GM08714 (cell line): ENCODE results near the gene ZDHHC19.
"Not testable (repeated sequence)": the region's sequence is repeated elsewhere in the genome, so short reads cannot be mapped to it uniquely, and the experiment has no call there.

Source experiments
- H3K4me3 ChIP-seq: fragments of 200-500 bp; sonication (Bioruptor generic); 2 replicates; pipeline ENCODE4 v1.5.1; 2014; ENCODE audit warnings: mild to moderate bottlenecking, low read length, inconsistent platforms
- ZNF274 ChIP-seq: IDR thresholded peaks from 2 replicates; pipeline ENCODE4 v1.6.1; 2012; ENCODE audit warnings: mild to moderate bottlenecking, low read depth, low read length

The ZDHHC19 gene

GRCh38 chr3:196218155-196218712 lies 7.0 kb upstream of the ZDHHC19 start:
- no peak overlapping the region for H3K4me3 ChIP-seq
- no peak for TF ChIP-seq ZNF274

GRCh38 chr3:196217307-196218154 lies 6.3 kb upstream of the ZDHHC19 start:
- TF ChIP-seq ZNF274: no peak
- no peak overlapping the region for H3K4me3 ChIP-seq

GRCh38 chr3:196216681-196217211 lies 5.5 kb upstream of the ZDHHC19 start:
- no peak overlapping the region for H3K4me3 ChIP-seq
- TF ChIP-seq ZNF274: no peak

DNA sequence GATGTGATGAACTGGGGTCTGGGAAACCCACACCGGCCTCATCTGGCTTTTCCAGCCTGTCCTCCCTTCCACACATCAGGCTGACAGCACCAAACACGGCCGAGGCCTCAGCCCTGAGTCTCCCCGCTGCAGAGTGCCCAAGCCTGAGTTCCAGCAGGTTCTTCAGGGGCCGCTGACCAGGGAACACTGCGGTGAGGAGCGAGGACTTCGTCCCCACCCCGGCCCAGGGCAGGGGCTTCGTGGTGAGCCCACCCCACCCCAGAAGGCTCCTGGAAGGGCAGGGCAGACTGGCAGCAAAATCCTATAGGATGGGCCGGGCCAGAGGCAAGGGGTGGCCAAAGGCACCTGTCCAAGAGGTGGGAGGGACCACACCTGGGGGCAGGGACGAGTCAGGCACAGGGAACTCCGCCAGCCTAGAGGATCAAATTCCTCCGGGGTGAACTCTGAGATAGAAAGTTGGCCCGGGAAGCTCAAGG lies 4.9 kb upstream of the ZDHHC19 start, which contains the start of gene SLC51A:
Gene SLC51A (plus strand): TSS at position 446 of the 476 bp plus-strand sequence. CDS start 179 bp downstream, outside the sequence.
- no peak for TF ChIP-seq ZNF274
- no peak within 1 kb of the TSS for H3K4me3 ChIP-seq

DNA sequence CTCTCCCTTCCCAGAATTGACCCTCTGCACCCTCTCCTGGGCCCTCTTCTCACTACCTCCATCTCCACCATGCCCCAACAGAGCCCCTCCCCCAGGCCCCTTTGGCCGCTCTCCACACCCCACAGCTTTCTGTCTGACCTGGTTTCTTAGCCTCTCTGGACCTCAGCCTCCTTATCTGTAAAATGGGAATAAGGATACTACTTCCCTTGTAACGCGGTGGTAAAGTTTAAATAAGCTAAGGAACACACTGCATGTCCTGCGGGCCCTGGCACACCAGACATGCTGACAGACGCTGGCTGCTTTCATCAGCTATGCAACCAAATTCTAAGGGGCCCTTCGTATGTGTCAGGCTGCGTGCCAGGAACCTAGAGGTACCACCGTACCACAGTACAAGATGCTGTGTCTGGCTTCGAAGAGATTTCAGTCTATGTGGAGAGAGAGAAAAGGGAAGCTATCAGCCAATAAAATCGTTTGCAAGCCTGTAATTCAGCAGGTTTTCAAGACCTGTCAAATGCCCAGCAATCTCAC lies 4.4 kb upstream of the ZDHHC19 start:
- H3K4me3 ChIP-seq: no peak overlapping the region
- TF ChIP-seq ZNF274: no peak

DNA sequence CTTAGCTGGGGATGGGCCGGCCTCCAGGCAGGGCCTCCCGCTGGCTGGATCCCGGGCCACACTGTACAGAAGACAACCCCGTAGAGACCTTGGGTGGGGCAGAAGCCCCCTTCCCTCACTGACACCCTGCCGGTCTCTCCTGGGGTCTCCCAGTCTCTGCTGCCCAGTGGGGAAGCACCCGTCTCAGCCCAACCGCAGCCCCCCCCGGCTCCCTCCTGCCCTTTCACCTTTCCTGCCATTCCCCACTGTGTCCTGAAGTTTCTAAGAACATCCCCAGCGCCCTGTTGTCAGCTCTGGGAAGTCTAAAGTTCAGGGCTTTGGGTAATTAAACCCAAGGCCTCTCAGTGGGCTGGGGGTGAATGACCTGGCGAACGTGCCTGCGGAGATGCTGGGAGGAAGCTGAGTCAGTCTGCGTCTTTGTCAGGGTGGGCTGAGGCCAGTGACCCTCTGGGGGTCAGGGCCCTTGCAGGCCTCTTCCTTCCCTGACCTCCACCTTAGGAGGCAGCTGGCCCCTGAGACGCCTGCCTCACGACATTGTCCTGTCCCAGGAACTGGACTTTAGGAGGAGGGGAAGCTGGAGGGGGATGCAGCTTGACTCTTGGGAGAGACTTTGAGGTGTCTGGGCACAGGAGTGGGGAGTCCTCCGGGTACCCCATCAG lies 3.7 kb upstream of the ZDHHC19 start:
- no peak overlapping the region for H3K4me3 ChIP-seq
- TF ChIP-seq ZNF274: no peak

DNA sequence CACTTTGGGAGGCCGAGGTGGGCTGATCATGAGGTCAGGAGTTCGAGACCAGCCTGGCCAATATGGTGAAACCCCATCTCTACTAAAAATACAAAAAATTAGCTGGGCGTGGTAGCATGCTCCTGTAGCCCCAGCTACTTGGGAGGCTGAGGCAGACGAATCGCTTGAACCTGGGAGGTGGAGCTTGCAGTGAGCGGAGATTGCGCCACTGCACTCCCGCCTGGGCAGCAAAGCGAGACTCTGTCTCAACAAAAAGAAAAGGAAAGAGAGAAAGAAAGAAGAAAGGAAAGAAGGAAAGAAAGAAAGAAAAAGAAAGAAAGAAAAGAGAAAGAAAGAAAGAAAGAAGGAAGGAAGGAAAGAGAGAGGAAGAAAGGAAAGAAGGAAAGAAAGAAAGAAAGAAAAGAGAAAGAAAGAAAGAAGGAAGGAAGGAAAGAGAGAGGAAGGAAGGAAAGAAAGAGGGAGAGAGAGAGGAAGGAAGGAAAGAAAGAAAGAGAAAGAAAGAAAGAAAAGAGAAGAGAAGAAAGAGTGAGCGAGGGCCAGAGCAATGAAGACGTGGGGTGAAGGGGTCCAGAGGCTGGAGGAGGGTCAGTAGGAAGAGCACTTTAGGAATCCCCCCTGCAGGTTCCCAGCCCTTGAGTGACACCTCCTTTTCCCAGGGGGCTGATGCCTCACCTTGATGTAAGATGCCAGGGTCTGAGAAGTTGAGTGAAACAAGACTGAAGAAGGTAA lies 1.1 kb downstream of the ZDHHC19 start:
- H3K4me3 ChIP-seq: not testable (repeated sequence)

- no peak for TF ChIP-seq ZNF274
- no peak overlapping the region for H3K4me3 ChIP-seq
These were observed 2.1 kb downstream of the ZDHHC19 start for GRCh38 chr3:196208942-196209695.

DNA sequence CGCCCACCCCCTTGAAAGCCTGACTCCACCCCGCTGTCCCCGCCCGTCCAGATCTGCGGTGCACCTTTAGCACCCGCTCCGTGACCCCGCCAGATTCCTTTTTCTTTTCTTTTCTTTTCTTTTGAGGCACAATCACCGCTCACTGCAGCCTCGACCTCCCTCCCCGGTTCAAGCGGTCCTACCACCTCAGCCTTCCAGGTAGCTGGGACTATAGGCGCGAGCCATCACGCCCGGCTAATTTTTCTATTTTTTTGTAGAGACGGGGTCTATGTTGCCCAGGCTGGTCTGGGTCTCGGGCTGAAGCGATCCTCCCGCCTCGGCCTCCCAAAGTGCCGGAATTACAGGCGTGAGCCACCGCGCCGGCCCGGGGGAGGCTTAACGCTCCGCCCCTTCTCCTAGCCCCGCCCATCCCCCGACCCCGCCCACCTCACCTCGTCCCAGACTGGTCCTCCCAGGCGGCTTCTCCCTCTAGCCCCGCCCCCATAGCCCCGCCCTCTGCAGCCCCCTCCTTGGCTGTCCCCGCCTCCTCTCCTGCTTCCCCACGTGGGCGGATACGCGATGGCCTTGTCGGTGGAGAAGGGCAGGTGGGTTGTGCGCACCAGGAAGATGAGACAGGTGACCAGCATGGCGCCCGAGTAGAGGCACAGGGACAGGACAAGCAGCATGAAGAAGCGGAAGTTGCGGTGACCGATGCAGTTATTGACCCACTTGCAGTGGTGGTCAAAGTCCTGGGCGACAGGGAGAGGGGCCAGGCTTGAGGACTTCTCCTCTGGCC lies 3.2 kb downstream of the ZDHHC19 start:
- peak overlapping the region; percentile 64; the same call in 1 of the 2 replicates for H3K4me3 ChIP-seq
- no peak for TF ChIP-seq ZNF274

DNA sequence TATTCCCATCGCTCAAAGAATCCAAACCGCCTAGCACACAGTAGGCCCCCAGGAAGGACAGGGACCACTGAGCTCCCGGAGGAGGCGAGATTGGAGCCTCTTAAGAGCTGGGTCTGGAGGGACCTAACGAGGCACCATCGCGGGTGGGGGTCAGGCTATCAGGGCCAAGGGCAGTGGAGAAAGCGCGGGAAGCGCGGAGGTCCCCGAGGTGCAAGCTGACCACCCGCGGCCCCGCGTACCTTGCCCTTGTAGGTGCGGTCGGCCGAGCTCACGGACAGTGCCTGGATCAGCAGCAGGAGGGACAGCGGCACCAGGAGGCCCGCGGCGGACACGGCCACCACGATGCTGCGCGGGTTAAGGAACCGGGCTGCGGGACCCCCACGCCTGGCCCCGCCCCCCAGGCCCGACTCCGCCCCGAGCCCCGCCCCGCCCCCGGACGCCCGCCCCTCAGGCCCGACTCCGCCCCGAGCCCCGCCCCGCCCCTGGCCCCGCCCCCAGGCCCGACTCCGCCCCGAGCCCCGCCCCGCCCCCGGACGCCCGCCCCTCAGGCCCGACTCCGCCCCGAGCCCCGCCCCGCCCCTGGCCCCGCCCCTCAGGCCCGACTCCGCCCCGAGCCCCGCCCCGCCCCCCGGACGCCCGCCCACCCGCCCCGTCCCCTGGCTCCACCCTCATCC lies 3.9 kb downstream of the ZDHHC19 start:
- H3K4me3 ChIP-seq: peak overlapping the region; percentile 28; the same call in 1 of the 2 replicates
- TF ChIP-seq ZNF274: no peak

DNA sequence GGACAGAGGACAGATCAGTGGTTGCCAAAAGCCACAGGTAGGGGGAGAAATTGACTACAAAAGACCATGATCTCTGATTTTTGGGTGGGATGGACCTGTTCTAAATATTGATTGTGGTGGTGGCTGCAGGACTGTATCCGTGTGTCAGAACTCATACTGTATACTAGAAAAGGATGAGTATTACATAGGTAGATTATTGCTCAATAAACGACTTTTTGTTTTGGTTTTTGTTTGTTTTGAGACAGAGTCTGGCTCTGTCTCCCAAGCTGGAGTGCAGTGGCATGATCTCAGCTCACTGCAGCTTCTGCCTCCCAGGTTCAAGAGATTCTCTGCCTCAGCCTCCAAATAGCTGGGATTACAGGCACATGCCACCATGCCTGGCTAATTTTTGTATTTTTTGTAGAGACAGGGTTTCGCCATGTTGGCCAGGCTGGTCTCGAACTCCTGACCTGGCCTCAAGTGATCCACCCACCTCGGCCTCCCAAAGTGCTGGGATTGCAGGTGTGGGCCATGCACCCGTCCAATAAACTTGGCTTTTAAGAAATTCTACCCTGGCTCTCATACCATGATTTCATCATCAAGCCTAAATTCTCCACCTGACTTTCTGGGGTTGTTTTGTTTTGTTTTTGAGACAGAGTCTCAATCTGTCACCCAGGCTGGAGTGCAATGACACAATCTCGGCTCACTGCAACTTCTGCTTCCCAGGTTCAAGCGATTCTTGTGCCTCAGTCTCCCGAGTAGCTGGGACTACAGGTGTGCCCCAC lies 5.6 kb downstream of the ZDHHC19 start:
- not testable (repeated sequence) for H3K4me3 ChIP-seq

GRCh38 chr3:196203846-196204245 lies 7.4 kb downstream of the ZDHHC19 start:
- no peak overlapping the region for H3K4me3 ChIP-seq
- TF ChIP-seq ZNF274: no peak
